Lower lobe of right lung (tissue), 2 donors: ENCODE data around the gene HHIPL1. TPM values are rescaled to one million over a fixed set of nuclear protein-coding genes. Genes with fewer than 3 reads are reported as not detected.

Experiments
- ATAC-seq, 2 donors: fragments of 200-7000 bp; cut with Tn5 transposase; one replicate each; pipeline ENCODE4 v1.9.1; 2020 to 2022; ENCODE audit warnings: mild to moderate bottlenecking in 2 of 2, moderate library complexity in 2 of 2
- DNase-seq: peaks from one replicate; pipeline ENCODE4 v3.0.0-alpha.2; 2020
- H3K27ac ChIP-seq: fragments of 200-600 bp; one replicate; pipeline ENCODE4 v1.8.0; 2022
- H3K27me3 ChIP-seq: fragments of 200-600 bp; one replicate; pipeline ENCODE4 v1.8.0; 2022; ENCODE audit warnings: low read depth
- H3K36me3 ChIP-seq: fragments of 200-600 bp; one replicate; pipeline ENCODE4 v1.8.0; 2022; ENCODE audit warnings: mild to moderate bottlenecking
- H3K4me1 ChIP-seq: fragments of 200-600 bp; one replicate; pipeline ENCODE4 v1.8.0; 2022
- H3K4me3 ChIP-seq: fragments of 200-600 bp; one replicate; pipeline ENCODE4 v1.8.0; 2022; ENCODE audit warnings: mild to moderate bottlenecking
- H3K9me3 ChIP-seq: fragments of 200-600 bp; one replicate; pipeline ENCODE4 v1.8.0; 2022
- intact Hi-C: fragments of 100-400 bp; cut with DNase I; formaldehyde crosslinking; loops from one replicate; pipeline ENCODE4 v1.11.0; 2022
- total RNA-seq: library from RNA; stranded (reverse); fragmentation: NEBNext Ultra II Directional; extraction: Animal tissue kit (Norgen Biotek cat#: 25700); gene quantifications from one replicate; pipeline ENCODE4 v1.2.1, GENCODE V29; 2021
- TF ChIP-seq, protein P1 (sequence below): fragments of 200-600 bp; IDR thresholded peaks from one replicate; pipeline ENCODE4 v1.8.0; 2022; ENCODE audit warnings: antibody characterized with exemption, mild to moderate bottlenecking
- donor health status: DM: no; HTN: yes; CAD: no; lungs with severe emphysema.

HHIPL1 gene
- total RNA-seq, 1 donor from 2014 or later: 1.6 TPM

- H3K27me3 ChIP-seq: no peaks in the 10 kb centered on the region
- no peak for DNase-seq
- ATAC-seq: no peak
- TF ChIP-seq, protein P1, sequence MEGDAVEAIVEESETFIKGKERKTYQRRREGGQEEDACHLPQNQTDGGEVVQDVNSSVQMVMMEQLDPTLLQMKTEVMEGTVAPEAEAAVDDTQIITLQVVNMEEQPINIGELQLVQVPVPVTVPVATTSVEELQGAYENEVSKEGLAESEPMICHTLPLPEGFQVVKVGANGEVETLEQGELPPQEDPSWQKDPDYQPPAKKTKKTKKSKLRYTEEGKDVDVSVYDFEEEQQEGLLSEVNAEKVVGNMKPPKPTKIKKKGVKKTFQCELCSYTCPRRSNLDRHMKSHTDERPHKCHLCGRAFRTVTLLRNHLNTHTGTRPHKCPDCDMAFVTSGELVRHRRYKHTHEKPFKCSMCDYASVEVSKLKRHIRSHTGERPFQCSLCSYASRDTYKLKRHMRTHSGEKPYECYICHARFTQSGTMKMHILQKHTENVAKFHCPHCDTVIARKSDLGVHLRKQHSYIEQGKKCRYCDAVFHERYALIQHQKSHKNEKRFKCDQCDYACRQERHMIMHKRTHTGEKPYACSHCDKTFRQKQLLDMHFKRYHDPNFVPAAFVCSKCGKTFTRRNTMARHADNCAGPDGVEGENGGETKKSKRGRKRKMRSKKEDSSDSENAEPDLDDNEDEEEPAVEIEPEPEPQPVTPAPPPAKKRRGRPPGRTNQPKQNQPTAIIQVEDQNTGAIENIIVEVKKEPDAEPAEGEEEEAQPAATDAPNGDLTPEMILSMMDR: no peak
- H3K4me1 ChIP-seq: no peaks in the 10 kb centered on the region
- peaks cover 18% of the 10 kb centered on the region for H3K9me3 ChIP-seq
- H3K27ac ChIP-seq: no peak overlapping the region
- intact Hi-C loops: no loop called here
- no peaks in the 10 kb centered on the region for H3K36me3 ChIP-seq
- H3K4me3 ChIP-seq: no peak overlapping the region
Measured at GRCh38 chr14:99706107-99706900, 61.4 kb downstream of the HHIPL1 start.

GRCh38 chr14:99707420-99707819, 62.5 kb downstream of the HHIPL1 start:
- intact Hi-C loops: no loop called here
- no peak overlapping the region for H3K4me3 ChIP-seq
- H3K36me3 ChIP-seq: no peaks in the 10 kb centered on the region
- no peaks in the 10 kb centered on the region for H3K4me1 ChIP-seq
- H3K27ac ChIP-seq: no peak overlapping the region
- H3K9me3 ChIP-seq: peaks cover 15% of the 10 kb centered on the region
- ATAC-seq (no peak), DNase-seq (no peak)
- TF ChIP-seq, protein P1: no peak
- no peaks in the 10 kb centered on the region for H3K27me3 ChIP-seq

DNA sequence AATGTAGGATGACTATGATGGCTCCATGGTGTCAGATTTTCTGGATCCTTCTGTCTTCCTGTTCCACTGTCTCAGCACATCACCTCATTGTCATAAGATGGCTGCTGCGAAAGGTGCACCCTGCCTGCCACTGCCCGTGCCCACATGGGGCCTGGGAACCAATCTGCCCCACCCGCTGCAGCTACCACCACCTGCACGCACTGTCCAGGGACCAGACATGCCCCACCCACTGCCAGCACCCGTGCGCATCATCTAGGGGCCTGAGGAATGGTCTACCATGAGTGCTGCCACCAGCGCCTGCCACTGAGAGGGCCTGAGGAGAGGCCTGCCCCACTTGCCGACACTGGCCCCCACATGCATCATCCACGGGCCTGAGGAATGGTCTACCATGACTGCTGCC, 63.0 kb downstream of the HHIPL1 start:
- TF ChIP-seq, protein P1: no peak
- no peak overlapping the region for H3K27ac ChIP-seq
- H3K9me3 ChIP-seq: peaks cover 11% of the 10 kb centered on the region
- intact Hi-C loops: no loop called here
- H3K36me3 ChIP-seq: no peaks in the 10 kb centered on the region
- DNase-seq (no peak), ATAC-seq (no peak)
- H3K27me3 ChIP-seq: no peaks in the 10 kb centered on the region
- no peak overlapping the region for H3K4me3 ChIP-seq
- no peaks in the 10 kb centered on the region for H3K4me1 ChIP-seq

GRCh38 chr14:99708449-99708848, 63.5 kb downstream of the HHIPL1 start:
- TF ChIP-seq, protein P1: no peak
- Histone ChIP-seq H3K4me1 (no peaks in the 10 kb centered on the region), H3K27me3 (no peaks in the 10 kb centered on the region), H3K9me3 (peaks cover 6% of the 10 kb centered on the region), H3K36me3 (no peaks in the 10 kb centered on the region), H3K27ac (no peak overlapping the region), H3K4me3 (no peak overlapping the region)
- intact Hi-C loops: no loop called here
- DNase-seq (no peak), ATAC-seq (no peak)

DNA sequence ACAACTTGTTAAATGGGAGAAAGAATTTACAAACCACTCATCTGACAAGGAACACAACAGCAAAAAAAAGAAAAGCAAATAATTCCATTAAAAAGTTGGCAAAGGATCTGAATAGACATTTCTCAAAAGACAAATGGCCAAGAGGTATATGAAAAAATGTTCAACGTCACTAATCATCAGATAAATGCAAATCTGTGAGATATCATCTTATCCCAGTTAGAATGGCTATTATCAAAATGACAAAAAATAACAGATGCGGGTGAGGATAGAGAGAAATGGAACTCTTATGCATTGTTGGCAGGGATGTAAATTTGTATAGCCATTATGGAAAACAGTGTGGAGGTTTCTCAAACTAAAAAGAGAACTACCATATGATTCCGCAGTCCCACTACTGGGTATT, 69.0 kb downstream of the HHIPL1 start:
- Histone ChIP-seq H3K27ac (no peak overlapping the region), H3K27me3 (no peaks in the 10 kb centered on the region), H3K36me3 (no peaks in the 10 kb centered on the region), H3K9me3 (no peaks in the 10 kb centered on the region), H3K4me3 (no peak overlapping the region), H3K4me1 (no peaks in the 10 kb centered on the region)
- DNase-seq (no peak), ATAC-seq (no peak)
- intact Hi-C loops: no loop called here
- TF ChIP-seq, protein P1: no peak
